Measurements from ENCODE around the gene DAPK1.

DAPK1 gene

DNA sequence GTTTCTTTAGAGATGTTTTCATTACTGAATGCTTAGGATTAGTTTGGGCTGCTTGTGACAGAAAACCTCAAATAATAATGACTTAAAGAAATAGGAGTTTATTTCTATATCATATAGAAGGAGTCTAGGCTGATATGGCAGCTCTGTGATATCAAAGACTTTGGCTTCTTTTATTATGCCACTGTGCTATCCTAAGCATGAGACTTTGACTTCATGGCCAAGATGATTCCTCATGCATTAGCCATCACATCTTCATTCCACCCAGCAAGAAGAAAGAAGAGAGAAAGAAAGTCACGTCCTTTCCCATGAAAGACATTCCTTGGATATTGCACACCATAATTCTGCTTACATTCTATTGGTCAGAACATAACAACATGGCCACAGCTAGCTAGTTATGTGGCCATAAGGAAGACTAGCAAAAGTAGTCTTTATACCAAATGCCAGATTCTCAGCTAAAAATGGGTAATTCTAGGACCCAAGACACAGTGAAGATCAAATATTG is 76.2 kb downstream of the DAPK1 start:
- TF ChIP-seq CTCF (IDR thresholded peaks at IDR 0.05) = no peak

GRCh38 chr9:87577746-87578145 is 80.1 kb downstream of the DAPK1 start:
- TF ChIP-seq CTCF (IDR thresholded peaks at IDR 0.05) = no peak

- no peak for TF ChIP-seq CTCF (IDR thresholded peaks at IDR 0.05)
Measured at GRCh38 chr9:87578625-87579024, 81.0 kb downstream of the DAPK1 start.

GRCh38 chr9:87579781-87580541 is 82.3 kb downstream of the DAPK1 start:
- no peak for TF ChIP-seq CTCF (IDR thresholded peaks at IDR 0.05)

DNA sequence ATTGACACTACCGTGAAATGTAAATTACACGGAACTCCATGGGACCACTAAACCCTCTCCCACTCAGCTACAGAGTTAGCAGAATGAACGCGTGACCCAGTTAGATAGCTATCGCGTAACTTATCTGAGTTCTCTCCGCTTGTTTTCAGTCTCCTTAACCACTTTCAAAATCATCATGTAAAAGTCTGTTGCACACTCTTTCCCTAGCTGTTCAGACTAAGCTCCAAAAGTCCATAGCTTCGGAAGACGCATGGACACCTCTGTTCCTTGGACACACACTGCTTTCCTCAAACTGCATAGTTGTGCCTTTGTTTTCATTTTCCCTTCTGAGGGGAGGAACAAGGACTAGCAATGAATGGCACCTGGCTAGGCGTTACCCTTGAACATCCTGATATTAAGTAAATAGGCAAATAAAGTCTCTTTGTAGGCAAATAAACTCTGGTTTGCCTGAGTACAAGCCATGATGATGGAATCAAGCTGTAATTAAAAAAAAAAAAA is 83.3 kb downstream of the DAPK1 start:
- no peak for TF ChIP-seq CTCF (IDR thresholded peaks at IDR 0.05)

GRCh38 chr9:87581513-87581912 is 83.8 kb downstream of the DAPK1 start:
- no peak for TF ChIP-seq CTCF (IDR thresholded peaks at IDR 0.05)

DNA sequence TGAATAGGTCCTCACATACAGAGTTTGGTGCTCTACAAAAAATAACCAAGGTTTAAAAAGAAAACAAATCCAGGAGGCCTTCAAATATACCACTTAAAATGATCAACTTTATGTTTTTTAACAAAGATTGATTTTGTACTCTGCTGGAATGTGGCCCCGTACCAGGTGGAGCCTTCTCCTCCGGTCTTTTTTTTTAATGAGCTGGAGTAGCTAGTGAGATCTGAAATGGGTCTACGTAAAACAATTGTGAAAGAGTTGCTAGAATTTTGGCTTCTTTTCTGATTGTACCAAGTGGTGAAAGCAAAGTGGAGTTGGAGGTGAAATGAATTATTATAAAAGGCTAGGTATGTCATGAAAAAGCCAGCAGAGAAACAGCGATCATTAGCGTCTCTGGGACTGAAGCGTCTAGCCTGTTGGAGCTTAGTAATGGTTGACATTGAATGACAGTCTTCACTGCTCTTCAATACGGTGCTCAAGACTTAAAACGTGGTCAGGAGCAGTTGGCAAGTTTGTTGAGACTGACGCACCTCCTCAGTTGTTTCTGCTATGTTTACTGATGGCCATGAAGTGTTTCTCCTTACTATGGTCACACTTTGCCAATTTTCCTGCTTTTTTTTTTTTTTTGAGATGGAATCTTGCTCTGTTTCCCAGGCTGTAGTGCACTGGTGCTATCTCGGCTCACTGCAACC is 84.4 kb downstream of the DAPK1 start:
- no peak for TF ChIP-seq CTCF (IDR thresholded peaks at IDR 0.05)

Data from LNCAP (cell line).